Liver (tissue), 9 donors: ENCODE data around the gene ITGBL1. TPM values are rescaled to one million over a fixed set of nuclear protein-coding genes. Genes with fewer than 3 reads are reported as not detected.

Experiments used
- DNase-seq: peaks from one replicate; pipeline ENCODE4 v3.0.0-alpha.2; 2017; ENCODE audit warnings: low spot score
- H3K27ac ChIP-seq, 2 donors: one replicate each; pipeline ENCODE4 v1.7.0; 2013; ENCODE audit warnings: inconsistent platforms in 2 of 2, low read length in 2 of 2, control low read depth in 1 of 2, low read depth in 1 of 2, mild to moderate bottlenecking in 1 of 2
- H3K27me3 ChIP-seq, 4 donors: one replicate each; pipeline versions ENCODE4 v1.6.1 to v1.7.0; 2013; ENCODE audit warnings: low read length in 3 of 4, inconsistent platforms in 1 of 4, mild to moderate bottlenecking in 1 of 4, moderate library complexity in 1 of 4; ENCODE audit not compliant: control insufficient read depth in 4 of 4, insufficient read depth in 4 of 4
- H3K36me3 ChIP-seq, 4 donors: one replicate each; pipeline versions ENCODE4 v1.6.1 to v1.7.0; 2013; ENCODE audit warnings: low read length in 3 of 4, mild to moderate bottlenecking in 3 of 4, low read depth in 1 of 4, moderate library complexity in 1 of 4; ENCODE audit not compliant: control insufficient read depth in 4 of 4, insufficient read depth in 3 of 4
- H3K4me1 ChIP-seq, 4 donors: one replicate each; pipeline versions ENCODE4 v1.6.1 to v1.7.0; 2013; ENCODE audit warnings: low read length in 3 of 4, mild to moderate bottlenecking in 3 of 4, moderate library complexity in 1 of 4; ENCODE audit not compliant: control insufficient read depth in 4 of 4, insufficient read depth in 4 of 4
- H3K4me3 ChIP-seq, 3 donors: one replicate each; pipeline versions ENCODE4 v1.6.1 to v1.7.0; 2013; ENCODE audit warnings: low read length in 3 of 3, control low read depth in 1 of 3, low read depth in 1 of 3, mild to moderate bottlenecking in 1 of 3
- H3K9ac ChIP-seq, 2 donors: one replicate each; pipeline ENCODE4 v1.7.0; 2013; ENCODE audit warnings: low read length in 2 of 2, mild to moderate bottlenecking in 2 of 2, moderate library complexity in 2 of 2, control low read depth in 1 of 2, low read depth in 1 of 2
- H3K9me3 ChIP-seq, 4 donors: one replicate each; pipeline versions ENCODE4 v1.6.1 to v1.7.0; 2013; ENCODE audit warnings: low read length in 3 of 4; ENCODE audit not compliant: control insufficient read depth in 4 of 4
- ATF3 ChIP-seq: IDR thresholded peaks from 2 replicates; pipeline ENCODE4 v1.6.1; 2016; ENCODE audit warnings: antibody characterized with exemption
- EGR1 ChIP-seq, 2 donors: IDR thresholded peaks; 2 replicates each; pipeline ENCODE4 v1.6.1; 2016 to 2018; ENCODE audit warnings: antibody characterized with exemption in 2 of 2, low read depth in 2 of 2
- FOXA1 ChIP-seq: IDR thresholded peaks from 2 replicates; pipeline ENCODE4 v1.6.1; 2016; ENCODE audit warnings: antibody characterized with exemption
- FOXA2 ChIP-seq: IDR thresholded peaks from 2 replicates; pipeline ENCODE4 v1.6.1; 2016; ENCODE audit warnings: antibody characterized with exemption
- GABPA ChIP-seq, 2 donors: IDR thresholded peaks in 1 of 2; conservative IDR thresholded peaks in 1 of 2; 2 replicates each; pipeline ENCODE4 v1.6.1; 2016; ENCODE audit warnings: antibody characterized with exemption in 2 of 2, mild to moderate bottlenecking in 1 of 2, moderate library complexity in 1 of 2
- HNF4A ChIP-seq, 2 donors: conservative IDR thresholded peaks; 2 replicates each; pipeline ENCODE4 v1.6.1; 2016; ENCODE audit warnings: antibody characterized with exemption in 2 of 2, mild to moderate bottlenecking in 2 of 2
- HNF4G ChIP-seq: IDR thresholded peaks from 2 replicates; pipeline ENCODE4 v1.6.1; 2016; ENCODE audit warnings: antibody characterized with exemption
- JUND ChIP-seq, 2 donors: IDR thresholded peaks; 2 replicates each; pipeline ENCODE4 v1.6.1; 2016; ENCODE audit warnings: antibody characterized with exemption in 2 of 2
- NR2F2 ChIP-seq: IDR thresholded peaks from 2 replicates; pipeline ENCODE4 v1.6.1; 2016; ENCODE audit warnings: antibody characterized with exemption
- RXRA ChIP-seq, 2 donors: IDR thresholded peaks; 2 replicates each; pipeline ENCODE4 v1.6.1; 2017 to 2018; ENCODE audit warnings: antibody characterized with exemption in 2 of 2, mild to moderate bottlenecking in 1 of 2
- SP1 ChIP-seq: IDR thresholded peaks from 2 replicates; pipeline ENCODE4 v1.6.1; 2018; ENCODE audit warnings: antibody characterized with exemption, mild to moderate bottlenecking
- TAF1 ChIP-seq: conservative IDR thresholded peaks from 2 replicates; pipeline ENCODE4 v1.6.1; 2016; ENCODE audit warnings: antibody characterized with exemption, mild to moderate bottlenecking
- YY1 ChIP-seq: IDR thresholded peaks from 2 replicates; pipeline ENCODE4 v1.6.1; 2016; ENCODE audit warnings: antibody characterized with exemption, mild to moderate bottlenecking
- WGBS: extraction: QIAGEN DNeasy Blood & Tissue Kit; methylation state at CpG from one replicate; pipeline ENCODE4 v1.1.7; 2013; 5-methylcytosine and 5-hydroxymethylcytosine counted together
- polyA plus RNA-seq, 2 donors: library from polyadenylated mRNA; stranded (reverse) in 1 of 2; unstranded in 1 of 2; fragments of 200-250 nt in 1 of 2; fragments of >200 nt in 1 of 2; fragmentation: Nextera tagmentation in 1 of 2; extraction: Ambion mirVana in 1 of 2; gene quantifications; one replicate each; pipeline versions ENCODE4 v1.2.1 to v1.2.3, GENCODE V29; 2013 to 2015
- total RNA-seq, 2 donors: library from RNA; depleted of rRNA; stranded (reverse); fragments of >200 nt; gene quantifications; one replicate each; pipeline ENCODE4 v1.2.3, GENCODE V29; 2014
- TF ChIP-seq, protein P1 (sequence below): IDR thresholded peaks from 2 replicates; pipeline ENCODE4 v1.6.1; 2016; ENCODE audit warnings: antibody characterized with exemption
- TF ChIP-seq, protein P2 (sequence below): IDR thresholded peaks from 2 replicates; pipeline ENCODE4 v1.6.1; 2016; ENCODE audit warnings: antibody characterized with exemption, mild to moderate bottlenecking
- TF ChIP-seq, protein P3 (sequence below): fragments of 150-350 bp; IDR thresholded peaks from 2 replicates; pipeline ENCODE4 v1.5.1; 2017; ENCODE audit warnings: improper control_type of control experiment, low read depth, low read length; ENCODE audit not compliant: missing input control
- donor health status: healthy.
- donor health status: healthy.
- donor health status: healthy.
- donor health status: healthy.
- donor health status: healthy.

Gene ITGBL1
- total and polyA plus RNA-seq, 4 donors: 0.28 to 2.2 (median 1.2) TPM

DNA sequence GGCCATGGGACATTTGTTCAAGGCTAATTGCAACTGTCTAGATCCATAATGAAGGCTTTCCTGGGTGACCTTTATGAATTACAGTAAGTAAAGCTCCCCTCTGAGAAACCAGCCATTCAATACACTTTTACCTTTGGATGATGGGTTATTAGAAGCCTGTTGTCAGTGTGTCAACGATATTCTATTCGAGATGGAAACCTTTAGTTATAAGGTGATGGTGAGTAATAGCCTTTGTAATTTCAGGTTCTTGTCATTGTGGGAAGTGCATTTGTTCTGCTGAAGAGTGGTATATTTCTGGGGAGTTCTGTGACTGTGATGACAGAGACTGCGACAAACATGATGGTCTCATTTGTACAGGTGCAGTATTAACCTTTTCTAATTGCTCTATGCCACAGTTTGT, 261.7 kb downstream of the ITGBL1 start:
- Histone ChIP-seq H3K27ac (no peak overlapping the region), H3K4me3 (no peak overlapping the region), H3K27me3 (no peaks in the 10 kb centered on the region), H3K9ac (no peak overlapping the region), H3K9me3 (no peaks in the 10 kb centered on the region), H3K36me3 (no peaks in the 10 kb centered on the region), H3K4me1 (peaks cover 0 to 8% (median 2%) of the 10 kb centered on the region in 4 donors)
- no peak for TF ChIP-seq RXRA (IDR thresholded peaks at IDR 0.05)
- TF ChIP-seq, protein P1, sequence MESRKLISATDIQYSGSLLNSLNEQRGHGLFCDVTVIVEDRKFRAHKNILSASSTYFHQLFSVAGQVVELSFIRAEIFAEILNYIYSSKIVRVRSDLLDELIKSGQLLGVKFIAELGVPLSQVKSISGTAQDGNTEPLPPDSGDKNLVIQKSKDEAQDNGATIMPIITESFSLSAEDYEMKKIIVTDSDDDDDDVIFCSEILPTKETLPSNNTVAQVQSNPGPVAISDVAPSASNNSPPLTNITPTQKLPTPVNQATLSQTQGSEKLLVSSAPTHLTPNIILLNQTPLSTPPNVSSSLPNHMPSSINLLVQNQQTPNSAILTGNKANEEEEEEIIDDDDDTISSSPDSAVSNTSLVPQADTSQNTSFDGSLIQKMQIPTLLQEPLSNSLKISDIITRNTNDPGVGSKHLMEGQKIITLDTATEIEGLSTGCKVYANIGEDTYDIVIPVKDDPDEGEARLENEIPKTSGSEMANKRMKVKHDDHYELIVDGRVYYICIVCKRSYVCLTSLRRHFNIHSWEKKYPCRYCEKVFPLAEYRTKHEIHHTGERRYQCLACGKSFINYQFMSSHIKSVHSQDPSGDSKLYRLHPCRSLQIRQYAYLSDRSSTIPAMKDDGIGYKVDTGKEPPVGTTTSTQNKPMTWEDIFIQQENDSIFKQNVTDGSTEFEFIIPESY: no peak
- TF ChIP-seq JUND (IDR thresholded peaks at IDR 0.05): no peak
- TF ChIP-seq, protein P2, sequence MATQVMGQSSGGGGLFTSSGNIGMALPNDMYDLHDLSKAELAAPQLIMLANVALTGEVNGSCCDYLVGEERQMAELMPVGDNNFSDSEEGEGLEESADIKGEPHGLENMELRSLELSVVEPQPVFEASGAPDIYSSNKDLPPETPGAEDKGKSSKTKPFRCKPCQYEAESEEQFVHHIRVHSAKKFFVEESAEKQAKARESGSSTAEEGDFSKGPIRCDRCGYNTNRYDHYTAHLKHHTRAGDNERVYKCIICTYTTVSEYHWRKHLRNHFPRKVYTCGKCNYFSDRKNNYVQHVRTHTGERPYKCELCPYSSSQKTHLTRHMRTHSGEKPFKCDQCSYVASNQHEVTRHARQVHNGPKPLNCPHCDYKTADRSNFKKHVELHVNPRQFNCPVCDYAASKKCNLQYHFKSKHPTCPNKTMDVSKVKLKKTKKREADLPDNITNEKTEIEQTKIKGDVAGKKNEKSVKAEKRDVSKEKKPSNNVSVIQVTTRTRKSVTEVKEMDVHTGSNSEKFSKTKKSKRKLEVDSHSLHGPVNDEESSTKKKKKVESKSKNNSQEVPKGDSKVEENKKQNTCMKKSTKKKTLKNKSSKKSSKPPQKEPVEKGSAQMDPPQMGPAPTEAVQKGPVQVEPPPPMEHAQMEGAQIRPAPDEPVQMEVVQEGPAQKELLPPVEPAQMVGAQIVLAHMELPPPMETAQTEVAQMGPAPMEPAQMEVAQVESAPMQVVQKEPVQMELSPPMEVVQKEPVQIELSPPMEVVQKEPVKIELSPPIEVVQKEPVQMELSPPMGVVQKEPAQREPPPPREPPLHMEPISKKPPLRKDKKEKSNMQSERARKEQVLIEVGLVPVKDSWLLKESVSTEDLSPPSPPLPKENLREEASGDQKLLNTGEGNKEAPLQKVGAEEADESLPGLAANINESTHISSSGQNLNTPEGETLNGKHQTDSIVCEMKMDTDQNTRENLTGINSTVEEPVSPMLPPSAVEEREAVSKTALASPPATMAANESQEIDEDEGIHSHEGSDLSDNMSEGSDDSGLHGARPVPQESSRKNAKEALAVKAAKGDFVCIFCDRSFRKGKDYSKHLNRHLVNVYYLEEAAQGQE: no peak
- no peak for TF ChIP-seq TAF1
- TF ChIP-seq GABPA (IDR thresholded peaks at IDR 0.05 in 1 of 2, conservative IDR thresholded peaks at IDR 0.05 in 1 of 2): no peak
- TF ChIP-seq HNF4A (conservative IDR thresholded peaks at IDR 0.05): no peak
- TF ChIP-seq EGR1 (IDR thresholded peaks at IDR 0.05; ENCODE audit: low read depth in 2 of 2): no peak
- TF ChIP-seq HNF4G: no peak
- no peak for TF ChIP-seq ATF3
- no peak for TF ChIP-seq SP1
- TF ChIP-seq, protein P3, sequence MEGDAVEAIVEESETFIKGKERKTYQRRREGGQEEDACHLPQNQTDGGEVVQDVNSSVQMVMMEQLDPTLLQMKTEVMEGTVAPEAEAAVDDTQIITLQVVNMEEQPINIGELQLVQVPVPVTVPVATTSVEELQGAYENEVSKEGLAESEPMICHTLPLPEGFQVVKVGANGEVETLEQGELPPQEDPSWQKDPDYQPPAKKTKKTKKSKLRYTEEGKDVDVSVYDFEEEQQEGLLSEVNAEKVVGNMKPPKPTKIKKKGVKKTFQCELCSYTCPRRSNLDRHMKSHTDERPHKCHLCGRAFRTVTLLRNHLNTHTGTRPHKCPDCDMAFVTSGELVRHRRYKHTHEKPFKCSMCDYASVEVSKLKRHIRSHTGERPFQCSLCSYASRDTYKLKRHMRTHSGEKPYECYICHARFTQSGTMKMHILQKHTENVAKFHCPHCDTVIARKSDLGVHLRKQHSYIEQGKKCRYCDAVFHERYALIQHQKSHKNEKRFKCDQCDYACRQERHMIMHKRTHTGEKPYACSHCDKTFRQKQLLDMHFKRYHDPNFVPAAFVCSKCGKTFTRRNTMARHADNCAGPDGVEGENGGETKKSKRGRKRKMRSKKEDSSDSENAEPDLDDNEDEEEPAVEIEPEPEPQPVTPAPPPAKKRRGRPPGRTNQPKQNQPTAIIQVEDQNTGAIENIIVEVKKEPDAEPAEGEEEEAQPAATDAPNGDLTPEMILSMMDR: no peak
- WGBS: 93% methylated on average over 3 of the region's 3 CpGs
- no peak for DNase-seq

DNA sequence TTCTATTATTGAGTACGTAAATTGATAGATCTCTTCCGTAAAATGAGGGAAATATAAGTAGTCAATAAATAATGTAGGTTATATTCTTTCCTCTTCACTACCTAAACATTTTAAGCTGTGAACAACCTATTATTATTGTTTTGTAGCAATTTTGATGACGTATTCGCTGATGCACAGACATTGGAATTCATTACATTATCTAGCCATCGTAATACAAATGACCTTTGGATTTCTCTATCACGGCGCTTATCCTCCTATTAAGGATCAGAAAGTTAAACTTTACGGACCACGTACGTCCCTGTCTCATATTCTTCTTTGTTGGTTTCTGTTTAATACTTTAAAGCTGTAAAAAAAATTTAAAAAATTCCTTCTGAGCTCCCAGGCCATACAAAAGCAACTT, 264.9 kb downstream of the ITGBL1 start:
- H3K4me3 ChIP-seq: no peak overlapping the region
- no peak overlapping the region for H3K9ac ChIP-seq
- H3K36me3 ChIP-seq: no peaks in the 10 kb centered on the region
- no peaks in the 10 kb centered on the region for H3K9me3 ChIP-seq
- no peak overlapping the region for H3K27ac ChIP-seq
- TF ChIP-seq, protein P1: no peak
- TF ChIP-seq NR2F2 (no peak), JUND (IDR thresholded peaks at IDR 0.05) (no peak), HNF4A (conservative IDR thresholded peaks at IDR 0.05) (no peak), TAF1 (no peak), RXRA (IDR thresholded peaks at IDR 0.05) (no peak), FOXA1 (no peak), YY1 (no peak), FOXA2 (no peak), GABPA (IDR thresholded peaks at IDR 0.05 in 1 of 2, conservative IDR thresholded peaks at IDR 0.05 in 1 of 2) (no peak), ATF3 (no peak)
- no peak for DNase-seq
- WGBS: 92% methylated on average over 10 of the region's 10 CpGs
- no peaks in the 10 kb centered on the region for H3K27me3 ChIP-seq
- H3K4me1 ChIP-seq: no peaks in the 10 kb centered on the region
